Body of pancreas (tissue), 4 donors: ENCODE results near the gene UBE4B. TPM values are rescaled to one million over a fixed set of nuclear protein-coding genes. Genes with fewer than 3 reads are reported as not detected.

Experiments used
- ATAC-seq: fragments of 150-250 bp; one replicate; pipeline ENCODE4 v1.9.1; 2016
- DNase-seq, 4 donors: peaks; one replicate each; pipeline ENCODE4 v3.0.0-alpha.2; 2019
- H3K27ac ChIP-seq, 4 donors: fragments of 200-600 bp; sonication (generic); 1 replicate in 3 of 4; 2 replicates in 1 of 4; pipeline versions ENCODE4 v1.5.1 to v1.6.1; 2016 to 2019; ENCODE audit warnings: mild to moderate bottlenecking in 1 of 4, mixed read lengths in 1 of 4, moderate library complexity in 1 of 4
- H3K27me3 ChIP-seq, 2 donors: fragments of 200-600 bp; sonication (generic); one replicate each; pipeline ENCODE4 v1.6.0; 2016; ENCODE audit warnings: mild to moderate bottlenecking in 1 of 2
- H3K36me3 ChIP-seq, 2 donors: fragments of 200-600 bp; sonication (generic); replicated peaks in 1 of 2; 2 replicates each; pipeline ENCODE4 v1.5.1; 2016; ENCODE audit warnings: low read depth in 2 of 2; ENCODE audit not compliant: insufficient read depth in 1 of 2
- H3K4me1 ChIP-seq: fragments of 200-600 bp; sonication (generic); one replicate; pipeline ENCODE4 v1.6.0; 2016
- H3K4me3 ChIP-seq, 2 donors: fragments of 200-600 bp; sonication (generic); 1 replicate in 1 of 2; 2 replicates in 1 of 2; pipeline ENCODE4 v1.5.1; 2016 to 2019
- H3K9me3 ChIP-seq, 3 donors: fragments of 200-600 bp; sonication (generic); 1 replicate in 2 of 3; 2 replicates in 1 of 3; pipeline ENCODE4 v1.5.1; 2016
- POLR2A ChIP-seq, 3 donors: fragments of 450-650 bp; IDR thresholded peaks; one replicate each; pipeline ENCODE4 v1.6.1; 2016; ENCODE audit warnings: antibody characterized with exemption in 3 of 3, mild to moderate bottlenecking in 2 of 3
- WGBS, 2 donors: methylation state at CpG; one replicate each; pipeline ENCODE4 v1.1.5; 2017; 5-methylcytosine and 5-hydroxymethylcytosine counted together
- intact Hi-C: fragments of 100-400 bp; cut with DNase I; formaldehyde crosslinking; loops from one replicate; pipeline ENCODE4 v1.15.1; 2023
- total RNA-seq, 2 donors: library from RNA; depleted of rRNA; stranded (reverse); fragments of >200 nt; gene quantifications; one replicate each; pipeline ENCODE4 v1.1.0, GENCODE V29; 2016
- TF ChIP-seq, protein P1 (sequence below), 7 experiments: fragments of 450-650 bp in 4 of 7; fragments of 200-600 bp in 3 of 7; sonication (generic) in 3 of 7; IDR thresholded peaks; one replicate each; pipeline ENCODE4 v1.5.1; 2016 to 2019; ENCODE audit warnings: antibody characterized with exemption in 7 of 7

The UBE4B gene
- total RNA-seq, 2 donors from 2014 or later: 43.8 to 57.0 TPM

DNA sequence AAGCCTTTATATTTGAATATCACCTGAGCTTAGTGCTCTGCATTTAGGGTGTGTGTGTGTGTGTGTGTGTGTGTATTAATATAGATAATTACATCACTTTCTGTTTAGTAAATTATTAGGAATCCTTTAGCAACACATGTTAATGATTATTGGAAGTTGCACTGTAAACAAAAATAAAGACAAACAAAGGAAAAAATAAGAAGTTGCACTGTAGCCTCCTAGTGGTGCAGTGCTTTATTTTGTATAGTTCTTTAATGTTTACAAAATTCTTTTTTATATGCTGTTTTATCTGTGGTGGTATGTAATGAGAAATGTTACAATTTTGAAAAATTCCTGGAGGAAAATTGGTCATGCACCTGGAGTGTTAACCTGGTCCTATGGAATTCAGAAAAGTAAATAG lies 69.2 kb downstream of the UBE4B start:
- Histone ChIP-seq H3K9me3 (no peaks in the 10 kb centered on the region), H3K27me3 (no peaks in the 10 kb centered on the region), H3K27ac (no peak overlapping the region), H3K36me3 (peaks cover 0 to 25% of the 10 kb centered on the region in 2 donors), H3K4me3 (no peak overlapping the region), H3K4me1 (no peaks in the 10 kb centered on the region)
- TF ChIP-seq, protein P1, sequence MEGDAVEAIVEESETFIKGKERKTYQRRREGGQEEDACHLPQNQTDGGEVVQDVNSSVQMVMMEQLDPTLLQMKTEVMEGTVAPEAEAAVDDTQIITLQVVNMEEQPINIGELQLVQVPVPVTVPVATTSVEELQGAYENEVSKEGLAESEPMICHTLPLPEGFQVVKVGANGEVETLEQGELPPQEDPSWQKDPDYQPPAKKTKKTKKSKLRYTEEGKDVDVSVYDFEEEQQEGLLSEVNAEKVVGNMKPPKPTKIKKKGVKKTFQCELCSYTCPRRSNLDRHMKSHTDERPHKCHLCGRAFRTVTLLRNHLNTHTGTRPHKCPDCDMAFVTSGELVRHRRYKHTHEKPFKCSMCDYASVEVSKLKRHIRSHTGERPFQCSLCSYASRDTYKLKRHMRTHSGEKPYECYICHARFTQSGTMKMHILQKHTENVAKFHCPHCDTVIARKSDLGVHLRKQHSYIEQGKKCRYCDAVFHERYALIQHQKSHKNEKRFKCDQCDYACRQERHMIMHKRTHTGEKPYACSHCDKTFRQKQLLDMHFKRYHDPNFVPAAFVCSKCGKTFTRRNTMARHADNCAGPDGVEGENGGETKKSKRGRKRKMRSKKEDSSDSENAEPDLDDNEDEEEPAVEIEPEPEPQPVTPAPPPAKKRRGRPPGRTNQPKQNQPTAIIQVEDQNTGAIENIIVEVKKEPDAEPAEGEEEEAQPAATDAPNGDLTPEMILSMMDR (IDR thresholded peaks at IDR 0.05): no peak
- no peak for TF ChIP-seq POLR2A (IDR thresholded peaks at IDR 0.05)
- no peak for ATAC-seq
- no peak for DNase-seq
- intact Hi-C loops: no loop called here

DNA sequence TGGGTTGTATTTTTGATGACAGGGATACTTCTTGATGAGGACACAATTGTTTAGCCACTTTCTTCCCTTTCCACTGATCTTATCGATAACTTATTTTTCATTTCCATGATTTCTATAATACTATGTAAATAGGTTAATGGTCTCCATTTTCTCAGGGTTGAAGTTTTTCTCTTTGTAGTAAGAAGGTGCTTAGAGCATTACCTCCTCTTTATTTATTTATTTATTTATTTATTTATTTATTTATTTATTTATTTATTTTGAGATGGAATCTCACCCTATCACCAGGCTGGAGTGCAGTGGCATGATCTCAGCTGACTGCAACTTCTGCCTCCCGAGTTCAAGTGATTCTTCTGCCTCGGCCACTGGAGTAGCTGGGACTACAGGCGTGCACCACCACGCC lies 70.4 kb downstream of the UBE4B start:
- no peak overlapping the region for H3K4me3 ChIP-seq
- ATAC-seq: no peak
- H3K27me3 ChIP-seq: no peaks in the 10 kb centered on the region
- H3K27ac ChIP-seq: no peak overlapping the region
- DNase-seq: no peak
- H3K9me3 ChIP-seq: no peaks in the 10 kb centered on the region
- 94% methylated on average over 5 of the region's 5 CpGs for WGBS, 2 donors
- no peaks in the 10 kb centered on the region for H3K4me1 ChIP-seq
- intact Hi-C loops: no loop called here
- peaks cover 0 to 25% of the 10 kb centered on the region in 2 donors for H3K36me3 ChIP-seq
- no peak for TF ChIP-seq POLR2A (IDR thresholded peaks at IDR 0.05)
- TF ChIP-seq, protein P1 (IDR thresholded peaks at IDR 0.05): no peak

DNA sequence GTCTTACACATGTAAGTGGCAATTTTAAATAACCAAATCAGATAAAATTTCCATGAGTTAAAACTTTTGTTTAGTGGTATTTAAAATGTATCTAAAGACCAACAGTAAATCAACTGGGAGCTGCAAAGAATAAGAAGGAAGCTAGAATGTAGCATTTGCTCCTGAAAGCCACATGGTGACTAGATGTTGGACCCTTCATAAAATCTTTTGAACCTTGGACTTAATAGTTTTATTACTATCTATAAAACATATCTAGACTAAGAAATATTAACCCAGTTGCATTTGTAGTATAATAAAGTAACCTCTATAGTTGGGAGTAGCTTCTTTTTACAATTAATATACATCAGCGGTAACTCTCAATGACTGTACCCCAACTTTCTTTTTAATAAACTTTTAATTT lies 72.1 kb downstream of the UBE4B start:
- WGBS, 2 donors: 100% methylated on average over 1 of the region's 1 CpG
- peaks cover 0 to 29% of the 10 kb centered on the region in 2 donors for H3K36me3 ChIP-seq
- no peak overlapping the region for H3K4me3 ChIP-seq
- no peaks in the 10 kb centered on the region for H3K27me3 ChIP-seq
- intact Hi-C loops: no loop called here
- no peaks in the 10 kb centered on the region for H3K4me1 ChIP-seq
- no peak for DNase-seq
- no peak for ATAC-seq
- TF ChIP-seq, protein P1 (IDR thresholded peaks at IDR 0.05): no peak
- no peak for TF ChIP-seq POLR2A (IDR thresholded peaks at IDR 0.05)
- H3K9me3 ChIP-seq: no peaks in the 10 kb centered on the region
- H3K27ac ChIP-seq: no peak overlapping the region

DNA sequence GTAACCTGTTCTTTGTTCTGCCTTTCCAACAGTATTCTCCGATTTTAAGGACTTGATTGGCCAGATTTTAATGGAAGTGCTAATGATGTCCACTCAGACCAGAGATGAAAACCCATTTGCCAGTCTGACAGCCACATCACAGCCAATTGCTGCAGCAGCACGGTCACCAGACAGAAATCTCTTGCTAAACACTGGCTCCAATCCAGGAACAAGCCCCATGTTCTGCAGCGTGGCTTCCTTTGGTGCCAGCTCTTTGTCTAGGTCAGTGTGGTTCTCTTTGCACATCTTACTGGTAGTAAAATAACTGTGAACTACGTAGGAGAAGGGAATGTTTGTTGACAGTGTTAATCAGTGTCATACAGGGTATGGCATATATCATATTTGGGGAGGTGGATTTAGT lies 72.7 kb downstream of the UBE4B start:
- TF ChIP-seq POLR2A (IDR thresholded peaks at IDR 0.05): no peak
- TF ChIP-seq, protein P1 (IDR thresholded peaks at IDR 0.05): no peak
- intact Hi-C loops: no loop called here
- ATAC-seq: no peak
- no peaks in the 10 kb centered on the region for H3K4me1 ChIP-seq
- no peak overlapping the region for H3K4me3 ChIP-seq
- DNase-seq: no peak
- H3K9me3 ChIP-seq: no peaks in the 10 kb centered on the region
- no peaks in the 10 kb centered on the region for H3K27me3 ChIP-seq
- peaks cover 0 to 29% of the 10 kb centered on the region in 2 donors for H3K36me3 ChIP-seq
- WGBS, 2 donors: 76 to 81% methylated on average over 4 of the region's 4 CpGs
- H3K27ac ChIP-seq: no peak overlapping the region

DNA sequence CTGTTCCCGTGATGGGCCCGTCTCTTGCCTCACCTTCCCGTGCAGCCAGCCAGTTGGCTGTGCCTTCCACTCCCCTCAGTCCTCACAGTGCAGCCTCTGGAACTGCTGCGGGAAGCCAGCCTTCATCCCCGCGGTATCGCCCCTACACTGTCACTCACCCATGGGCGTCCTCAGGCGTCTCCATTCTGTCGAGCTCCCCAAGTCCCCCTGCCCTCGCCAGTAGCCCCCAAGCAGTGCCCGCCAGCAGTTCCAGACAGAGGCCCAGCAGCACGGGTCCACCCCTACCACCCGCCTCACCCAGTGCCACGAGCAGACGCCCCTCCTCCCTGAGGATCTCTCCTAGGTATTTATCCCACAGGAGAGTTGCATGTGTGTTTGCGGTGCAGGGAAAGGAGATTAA lies 73.5 kb downstream of the UBE4B start:
- no peak overlapping the region for H3K27ac ChIP-seq
- ATAC-seq (no peak), DNase-seq (no peak)
- H3K4me1 ChIP-seq: no peaks in the 10 kb centered on the region
- TF ChIP-seq POLR2A (IDR thresholded peaks at IDR 0.05): no peak
- TF ChIP-seq, protein P1 (IDR thresholded peaks at IDR 0.05): no peak
- H3K36me3 ChIP-seq: peaks cover 0 to 32% of the 10 kb centered on the region in 2 donors
- H3K9me3 ChIP-seq: no peaks in the 10 kb centered on the region
- no peak overlapping the region for H3K4me3 ChIP-seq
- intact Hi-C loops: no loop called here
- 94 to 96% methylated on average over 17 of the region's 17 CpGs for WGBS, 2 donors
- no peaks in the 10 kb centered on the region for H3K27me3 ChIP-seq
